HG03439 (cell line): ENCODE results near the gene CHRNG.
"Not testable (repeated sequence)": the region's sequence is repeated elsewhere in the genome, so short reads cannot be mapped to it uniquely, and the experiment has no call there.

Source experiments
- ATAC-seq: cut with Tn5 transposase; IDR thresholded peaks from one replicate; pipeline ENCODE4 v1.9.1; 2021; ENCODE audit warnings: mild to moderate bottlenecking, moderate library complexity; ENCODE audit not compliant: unreplicated experiment

CHRNG gene

DNA sequence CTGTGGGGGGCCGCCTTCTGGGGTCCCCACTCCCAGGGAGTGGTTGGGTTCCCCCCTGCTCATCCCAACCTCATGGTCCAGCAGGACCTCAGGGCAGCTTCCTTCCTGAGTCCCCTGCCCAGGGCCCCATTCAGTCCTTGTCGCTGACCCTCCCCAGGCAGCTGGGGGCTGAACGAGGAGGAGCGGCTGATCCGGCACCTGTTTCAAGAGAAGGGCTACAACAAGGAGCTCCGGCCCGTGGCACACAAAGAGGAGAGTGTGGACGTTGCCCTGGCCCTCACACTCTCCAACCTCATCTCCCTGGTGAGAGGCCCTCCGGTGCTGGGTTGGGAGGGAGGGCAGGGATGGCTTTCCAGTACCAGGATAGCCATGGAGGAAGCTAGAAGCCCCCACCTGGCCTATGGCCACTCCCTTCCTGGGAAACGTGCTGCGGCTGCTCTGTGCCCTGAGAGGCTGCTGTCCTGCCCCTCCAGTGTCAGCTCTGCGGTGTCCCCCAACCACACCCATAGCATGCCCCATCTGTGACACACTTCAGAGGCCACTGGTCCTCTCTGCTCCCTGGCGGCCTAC is 13.0 kb upstream of the CHRNG start:
- ATAC-seq: no peak

DNA sequence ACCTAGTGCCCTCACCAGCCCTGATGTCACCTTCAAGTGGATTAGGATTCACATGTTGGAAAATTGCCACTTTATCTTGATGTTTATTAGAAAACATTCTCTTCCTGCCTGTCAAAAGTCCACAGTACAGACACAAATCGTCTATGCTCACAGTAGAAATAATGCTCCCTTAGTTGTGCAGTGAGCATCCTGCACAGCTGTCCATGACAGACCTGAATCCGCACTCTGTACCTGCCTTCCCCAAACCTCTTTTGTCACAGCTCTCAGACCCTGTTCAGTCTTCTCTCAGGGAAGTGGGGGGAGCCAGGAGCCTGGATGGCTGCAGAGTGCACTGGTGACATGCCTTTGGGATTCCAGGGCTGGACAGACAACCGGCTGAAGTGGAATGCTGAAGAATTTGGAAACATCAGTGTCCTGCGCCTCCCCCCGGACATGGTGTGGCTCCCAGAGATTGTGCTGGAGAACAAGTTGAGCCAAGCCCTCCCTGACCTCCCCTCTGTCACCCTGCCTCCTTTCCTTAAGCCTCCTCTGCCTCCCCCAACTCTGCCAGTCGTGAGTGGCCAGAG is 11.5 kb upstream of the CHRNG start:
- ATAC-seq: no peak

DNA sequence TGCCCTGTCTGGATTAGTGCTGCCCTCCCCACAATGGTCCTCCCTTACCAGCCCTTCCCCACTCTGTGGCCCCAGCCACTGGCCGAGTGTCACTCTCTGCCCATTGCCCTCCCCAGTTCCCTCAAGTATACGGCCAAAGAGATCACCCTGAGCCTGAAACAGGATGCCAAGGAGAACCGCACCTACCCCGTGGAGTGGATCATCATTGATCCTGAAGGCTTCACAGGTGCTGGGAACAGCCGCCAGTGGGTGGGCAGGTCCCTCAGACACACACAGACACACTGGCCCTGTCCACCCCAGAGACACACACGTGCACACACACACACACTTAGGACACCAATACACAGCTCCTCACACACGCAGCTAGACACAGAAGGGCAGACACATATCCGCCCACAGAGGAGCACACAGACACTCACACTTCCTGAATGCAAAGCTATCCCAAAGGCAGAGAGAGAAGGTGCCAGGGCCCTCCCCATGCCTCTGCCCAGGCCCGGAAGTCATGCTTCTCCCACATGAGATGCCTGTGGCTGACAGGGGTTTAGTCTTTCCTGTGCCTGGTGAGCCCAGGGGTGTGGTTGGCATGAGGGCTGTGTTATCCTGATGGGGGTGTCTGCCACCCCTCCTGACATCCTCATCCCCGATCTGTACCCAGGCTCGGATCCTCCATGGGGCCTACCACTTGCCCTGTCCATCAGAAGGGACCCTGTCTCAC is 10.6 kb upstream of the CHRNG start:
- no peak for ATAC-seq

DNA sequence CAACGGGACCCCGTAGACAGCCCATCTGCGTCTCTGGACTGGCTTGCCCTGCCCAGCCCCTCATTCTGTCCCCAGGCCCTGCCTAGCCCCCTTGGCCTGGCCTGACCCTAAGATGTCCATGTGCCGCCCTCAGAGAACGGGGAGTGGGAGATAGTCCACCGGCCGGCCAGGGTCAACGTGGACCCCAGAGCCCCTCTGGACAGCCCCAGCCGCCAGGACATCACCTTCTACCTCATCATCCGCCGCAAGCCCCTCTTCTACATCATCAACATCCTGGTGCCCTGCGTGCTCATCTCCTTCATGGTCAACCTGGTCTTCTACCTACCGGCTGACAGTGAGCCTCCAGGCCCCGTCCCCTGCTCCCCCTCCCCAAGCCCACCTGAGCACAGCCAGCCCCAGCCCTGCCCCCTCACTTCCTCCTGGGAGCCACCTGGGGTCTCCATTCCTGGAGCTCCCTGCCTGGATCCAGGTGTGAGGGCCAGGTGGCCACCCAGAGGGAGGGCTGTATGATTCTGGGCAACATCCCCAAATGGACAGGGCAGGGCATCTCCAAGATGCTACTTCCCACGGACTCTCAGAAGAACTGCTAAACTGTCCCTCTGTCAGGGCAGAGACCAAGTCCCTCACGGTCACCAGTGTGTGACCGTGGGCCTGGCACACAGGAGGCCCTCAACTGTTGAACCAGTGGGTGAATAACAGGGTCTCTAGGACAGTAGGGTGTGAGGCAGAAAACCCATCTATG is 9.5 kb upstream of the CHRNG start:
- ATAC-seq: no peak

DNA sequence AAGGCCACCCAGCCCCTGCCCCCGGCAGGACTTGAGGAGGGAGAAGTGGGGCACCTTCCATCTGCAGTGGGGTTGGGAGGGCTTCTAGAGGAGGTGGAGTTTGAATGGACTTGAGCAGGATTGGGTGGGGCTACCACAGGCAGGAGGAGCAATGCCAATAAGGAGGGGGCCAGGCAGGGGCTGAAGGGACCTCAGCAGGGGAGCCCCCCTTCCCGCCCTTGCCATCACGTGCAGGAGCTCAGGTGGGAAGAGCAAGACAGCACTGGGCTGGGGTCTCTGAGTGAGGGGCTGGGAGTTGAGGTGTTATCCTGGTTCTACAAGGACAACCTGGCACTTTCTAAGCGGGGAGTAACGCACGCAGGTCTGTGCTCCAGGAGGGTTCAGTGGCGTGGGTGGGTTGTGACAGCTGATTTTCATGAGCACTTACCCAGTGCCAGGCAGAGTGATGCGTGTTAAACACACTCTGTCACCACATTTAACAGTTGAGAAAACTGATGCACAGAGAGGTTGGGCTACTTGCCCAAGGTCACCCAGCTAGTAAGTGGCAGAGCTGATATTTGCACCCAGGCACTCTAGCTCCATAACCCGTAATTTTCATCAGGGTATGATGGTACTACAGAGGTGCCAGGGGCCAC is 8.7 kb upstream of the CHRNG start:
- no peak for ATAC-seq

DNA sequence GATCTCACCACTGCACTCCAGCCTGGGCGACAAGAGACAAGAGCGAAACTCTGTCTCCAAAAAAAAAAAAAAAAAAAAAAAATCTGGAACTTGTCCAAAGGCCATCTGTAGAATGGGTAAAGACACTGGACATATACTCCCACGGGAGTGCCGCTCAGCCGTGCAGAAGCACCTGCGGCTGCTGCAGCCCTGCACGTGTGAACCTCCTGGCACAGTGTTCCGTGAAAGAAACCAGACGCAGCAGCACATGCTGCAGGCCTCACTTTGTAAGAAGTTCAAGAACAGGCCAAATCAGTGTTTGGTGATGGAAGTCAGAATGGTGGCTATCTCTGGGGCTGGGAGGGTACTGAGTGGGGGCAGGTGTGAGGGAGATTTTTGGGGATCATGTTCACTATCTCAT is 7.1 kb upstream of the CHRNG start:
- no peak for ATAC-seq

DNA sequence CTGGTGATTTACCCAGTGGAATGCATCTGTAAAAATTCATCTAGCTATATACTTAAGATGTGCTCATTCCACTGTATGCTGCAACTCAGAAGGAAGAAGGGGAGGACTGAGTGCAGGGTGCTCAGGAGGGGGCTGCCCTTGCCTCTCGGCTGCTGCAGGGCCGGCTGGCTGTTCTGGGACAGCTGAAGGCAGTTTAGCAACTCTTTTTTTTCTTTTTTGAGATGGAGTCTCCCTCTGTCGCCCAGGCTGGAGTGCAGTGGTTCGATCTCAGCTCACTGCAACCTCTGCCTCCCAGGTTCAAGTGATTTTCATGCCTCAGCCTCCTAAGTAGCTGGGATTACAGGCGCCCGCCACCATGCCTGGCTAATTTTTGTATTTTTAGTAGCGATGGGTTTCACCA is 6.7 kb upstream of the CHRNG start:
- not testable (repeated sequence) for ATAC-seq

DNA sequence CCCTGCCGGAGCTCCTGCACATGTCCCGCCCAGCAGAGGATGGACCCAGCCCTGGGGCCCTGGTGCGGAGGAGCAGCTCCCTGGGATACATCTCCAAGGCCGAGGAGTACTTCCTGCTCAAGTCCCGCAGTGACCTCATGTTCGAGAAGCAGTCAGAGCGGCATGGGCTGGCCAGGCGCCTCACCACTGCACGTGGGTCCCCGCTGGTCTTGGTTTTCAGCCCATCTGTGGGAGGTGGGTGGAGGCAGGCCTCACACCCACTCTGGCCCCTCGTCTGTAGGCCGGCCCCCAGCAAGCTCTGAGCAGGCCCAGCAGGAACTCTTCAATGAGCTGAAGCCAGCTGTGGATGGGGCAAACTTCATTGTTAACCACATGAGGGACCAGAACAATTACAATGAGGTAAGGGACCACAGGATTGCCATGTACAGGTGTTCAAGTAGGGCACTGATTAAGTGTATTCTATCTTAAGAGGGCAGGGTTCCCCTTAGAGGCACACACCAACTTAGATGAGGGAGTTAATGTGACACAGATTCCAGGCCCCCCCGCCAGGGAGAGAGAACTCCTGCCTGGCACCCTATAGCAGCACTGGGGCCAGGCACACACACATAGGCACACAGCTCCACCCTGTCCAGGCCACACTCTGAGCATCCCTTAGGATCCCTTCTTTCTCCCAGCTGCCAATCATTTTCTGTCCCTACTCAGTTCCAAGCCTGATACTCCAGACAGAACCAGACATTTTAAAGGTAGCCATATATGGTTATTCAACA is 5.4 kb upstream of the CHRNG start:
- ATAC-seq: no peak

DNA sequence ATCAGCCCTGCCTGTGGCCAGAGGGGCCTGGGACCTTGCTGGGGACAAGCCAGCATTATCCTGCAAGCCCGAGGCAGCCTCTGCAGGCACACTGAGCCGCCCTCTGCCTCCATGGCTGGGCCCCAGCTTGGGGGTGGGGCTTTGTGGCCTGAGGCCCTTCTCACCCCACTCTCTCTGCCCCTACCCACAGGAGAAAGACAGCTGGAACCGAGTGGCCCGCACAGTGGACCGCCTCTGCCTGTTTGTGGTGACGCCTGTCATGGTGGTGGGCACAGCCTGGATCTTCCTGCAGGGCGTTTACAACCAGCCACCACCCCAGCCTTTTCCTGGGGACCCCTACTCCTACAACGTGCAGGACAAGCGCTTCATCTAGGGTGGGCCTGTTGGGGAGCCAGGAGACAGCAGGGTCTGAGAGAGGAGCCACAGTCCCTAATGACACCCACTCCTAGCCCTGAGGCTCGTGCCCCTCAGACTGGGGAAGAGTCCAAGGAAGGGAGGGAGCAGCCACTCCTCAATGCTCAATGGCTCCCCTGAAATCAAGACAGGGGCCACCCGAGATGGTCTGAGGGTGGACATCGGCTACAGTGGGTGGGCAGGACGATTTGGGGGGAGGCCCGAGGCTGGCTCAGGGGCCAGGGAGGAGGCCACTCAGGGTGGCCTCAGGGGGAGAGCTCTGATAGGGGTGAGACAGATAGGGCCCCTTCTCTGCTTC is 4.4 kb upstream of the CHRNG start:
- no peak for ATAC-seq

DNA sequence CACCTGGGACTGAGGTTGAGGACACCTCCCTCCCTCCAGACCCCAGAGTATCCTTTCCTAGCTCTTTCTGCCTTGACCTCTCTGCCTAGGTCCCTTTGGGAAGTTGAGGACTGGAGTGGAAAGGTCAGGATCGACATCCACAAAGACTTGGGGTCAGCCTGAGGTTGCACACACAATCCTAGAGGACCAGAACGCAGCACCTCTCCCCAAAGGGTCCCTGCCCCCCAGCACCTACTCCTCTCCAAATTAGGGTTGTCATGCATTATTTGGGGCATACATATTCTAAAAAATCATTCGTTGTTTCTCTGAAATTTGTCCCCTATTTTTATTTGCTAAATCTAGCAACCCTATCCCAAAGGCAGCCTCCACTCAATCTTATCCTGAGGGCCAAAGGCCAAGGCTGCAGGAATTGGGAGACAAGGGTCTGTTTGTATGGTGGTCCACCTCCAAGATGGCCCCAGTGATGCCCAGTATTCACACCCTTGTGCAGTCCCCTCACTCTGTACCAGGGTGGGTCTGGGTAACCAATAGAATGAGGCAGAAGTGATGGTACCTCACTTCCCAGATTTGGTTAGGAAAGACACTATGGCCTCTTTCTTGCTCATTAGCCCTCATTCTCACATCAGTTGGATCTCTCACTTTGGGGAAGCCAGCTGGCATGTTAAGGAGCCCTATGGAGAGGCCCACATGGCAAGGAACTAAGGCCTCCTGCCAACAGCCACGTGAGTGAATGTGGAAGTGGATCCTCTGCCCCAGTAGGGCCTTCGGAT is 3.5 kb upstream of the CHRNG start:
- ATAC-seq: no peak

DNA sequence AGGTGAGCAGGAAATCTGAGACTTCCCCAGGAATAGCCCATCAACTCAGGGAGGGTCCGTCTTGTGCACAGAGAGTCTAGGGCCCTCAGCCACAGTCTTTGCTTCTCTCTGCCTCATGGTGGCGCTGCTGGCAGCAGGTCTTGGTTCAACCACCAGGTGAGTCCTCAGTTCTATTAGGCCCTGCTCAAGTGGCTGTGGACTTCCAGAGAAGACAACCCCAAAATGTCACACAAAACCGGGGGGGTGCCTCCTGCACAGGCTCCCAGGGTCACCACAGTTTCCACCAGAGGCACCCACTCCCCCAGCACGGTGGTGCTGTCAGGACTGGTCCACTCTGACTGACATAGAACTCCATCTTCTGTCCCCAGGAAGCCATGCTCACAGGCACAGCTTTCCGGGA is 2.4 kb upstream of the CHRNG start:
- ATAC-seq: no peak

DNA sequence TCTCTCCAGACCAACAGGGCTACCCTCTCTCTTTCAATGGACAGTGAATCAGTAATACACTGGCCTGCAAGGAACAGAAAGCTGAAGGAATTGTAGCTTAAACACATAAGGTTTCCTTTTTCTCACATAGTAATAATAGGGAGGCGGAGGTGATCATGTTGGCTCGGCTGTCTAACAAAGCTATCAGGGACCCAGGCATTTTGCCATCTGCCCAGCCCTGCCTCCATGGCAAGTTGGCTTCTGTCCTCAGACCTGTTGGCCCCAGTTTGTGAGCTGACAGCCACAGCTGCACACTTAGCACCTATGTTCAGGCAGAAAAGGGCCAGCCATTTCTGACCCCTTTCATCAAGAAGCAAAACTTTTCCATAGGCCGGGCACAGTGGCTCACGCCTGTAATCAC is 2.0 kb upstream of the CHRNG start:
- no peak for ATAC-seq

DNA sequence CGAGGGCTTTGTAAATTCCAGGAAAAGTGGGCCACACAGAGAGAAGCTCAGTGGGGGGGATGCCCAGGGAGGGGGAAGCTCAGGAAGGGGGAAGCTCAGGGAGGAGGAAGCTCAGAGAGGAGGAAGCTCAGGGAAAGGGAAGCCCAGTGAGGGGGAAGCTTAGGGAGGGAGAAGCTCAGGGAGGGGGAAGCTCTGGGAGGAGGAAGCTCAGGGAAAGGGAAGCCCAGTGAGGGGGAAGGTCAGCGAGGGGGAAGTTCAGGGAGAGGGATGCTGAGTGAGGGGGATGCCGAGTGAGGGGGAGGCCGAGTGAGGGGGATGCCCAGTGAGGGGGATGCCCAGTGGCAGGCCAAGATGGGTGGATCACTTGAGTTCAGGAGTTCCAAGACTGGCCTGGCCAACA is 821 bp upstream of the CHRNG start:
- ATAC-seq: no peak

DNA sequence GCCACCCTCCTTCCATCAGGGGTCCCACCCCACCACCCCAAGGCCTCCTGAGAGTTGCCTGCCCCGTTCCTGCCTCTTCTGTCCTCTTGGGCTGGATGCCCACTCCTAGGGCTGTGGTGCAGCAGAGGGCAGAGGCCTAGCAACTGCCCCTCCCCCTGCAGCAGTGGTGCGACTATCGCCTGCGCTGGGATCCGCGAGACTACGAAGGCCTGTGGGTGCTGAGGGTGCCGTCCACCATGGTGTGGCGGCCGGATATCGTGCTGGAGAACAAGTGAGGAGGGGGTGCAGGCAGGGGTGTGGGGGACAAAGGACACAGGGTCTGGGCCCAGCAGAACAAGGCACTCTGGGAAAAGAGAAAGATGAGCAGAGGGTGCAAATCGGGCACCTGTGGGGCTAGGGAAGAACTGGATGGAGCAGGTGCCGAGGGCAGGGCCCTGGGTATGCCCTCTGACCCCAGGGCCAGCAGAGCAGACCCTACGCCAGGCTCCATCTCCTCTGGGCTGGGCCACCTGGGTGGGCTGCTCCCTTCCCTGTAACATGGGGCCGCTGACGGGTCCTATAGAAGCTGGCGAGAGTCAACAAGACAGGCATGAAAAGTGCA is 1.0 kb downstream of the CHRNG start:
- no peak for ATAC-seq

DNA sequence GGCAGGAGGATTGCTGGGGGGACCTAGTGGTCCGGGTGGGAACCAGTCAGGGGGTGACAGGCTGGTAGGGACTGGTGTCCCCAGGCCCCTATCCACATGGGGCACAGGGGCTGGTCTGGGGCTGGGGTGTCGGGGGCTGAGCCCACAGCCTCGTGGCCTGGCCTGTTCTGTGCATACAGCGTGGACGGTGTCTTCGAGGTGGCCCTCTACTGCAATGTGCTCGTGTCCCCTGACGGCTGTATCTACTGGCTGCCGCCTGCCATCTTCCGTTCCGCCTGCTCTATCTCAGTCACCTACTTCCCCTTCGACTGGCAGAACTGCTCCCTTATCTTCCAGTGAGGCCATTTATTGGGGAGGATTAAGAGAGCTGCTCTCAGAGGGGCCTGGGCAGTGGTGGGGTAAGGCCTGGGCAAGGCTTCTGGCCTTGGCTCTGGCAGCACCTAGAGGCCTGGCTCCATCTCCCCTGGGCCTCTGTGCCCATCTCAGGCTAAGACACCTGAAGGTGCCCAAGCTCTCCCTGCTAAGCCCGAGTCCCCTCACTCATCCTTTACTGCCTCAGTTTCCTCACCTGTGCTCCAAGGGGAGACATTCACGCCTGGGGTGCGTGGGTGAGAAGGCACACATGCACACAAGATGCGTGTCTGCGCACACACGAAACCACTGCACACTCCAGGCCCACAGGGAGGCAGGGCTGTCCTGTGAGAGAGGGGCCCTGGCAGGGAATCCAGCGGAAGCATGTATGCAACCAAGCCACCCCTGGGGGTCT is 1.9 kb downstream of the CHRNG start:
- ATAC-seq: no peak

DNA sequence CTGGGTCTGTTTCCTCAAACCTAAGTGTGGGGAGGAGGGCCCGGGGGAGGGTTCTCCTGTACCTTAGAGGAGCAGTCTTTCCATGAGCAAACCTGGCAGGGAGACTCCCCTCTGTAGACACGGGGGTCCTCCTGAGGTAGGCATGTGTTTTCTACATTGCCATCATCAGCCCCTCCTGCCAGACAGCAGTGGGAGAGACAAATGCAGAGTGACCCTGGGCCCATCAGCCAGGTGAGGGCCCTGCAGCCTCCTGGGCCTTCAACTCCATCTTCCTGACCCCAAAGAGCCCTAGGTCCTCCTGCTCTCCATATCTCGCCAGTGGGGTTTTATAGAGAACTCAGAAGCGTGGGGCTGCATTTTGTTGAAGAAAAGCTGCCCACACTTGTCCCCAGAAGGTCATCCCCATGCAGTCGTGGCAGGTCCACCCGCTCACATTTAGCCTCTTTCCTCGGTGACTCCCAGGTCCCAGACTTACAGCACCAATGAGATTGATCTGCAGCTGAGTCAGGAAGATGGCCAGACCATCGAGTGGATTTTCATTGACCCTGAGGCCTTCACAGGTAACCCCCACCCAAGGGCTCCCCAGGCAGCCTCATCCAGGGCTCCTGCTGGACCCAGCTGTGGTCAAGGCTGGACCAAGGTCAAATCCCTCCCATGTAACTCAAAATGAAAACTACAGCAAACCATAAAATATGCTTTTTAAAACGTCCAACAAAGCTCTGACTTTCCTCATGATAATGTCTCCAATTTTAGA is 2.6 kb downstream of the CHRNG start:
- no peak for ATAC-seq

DNA sequence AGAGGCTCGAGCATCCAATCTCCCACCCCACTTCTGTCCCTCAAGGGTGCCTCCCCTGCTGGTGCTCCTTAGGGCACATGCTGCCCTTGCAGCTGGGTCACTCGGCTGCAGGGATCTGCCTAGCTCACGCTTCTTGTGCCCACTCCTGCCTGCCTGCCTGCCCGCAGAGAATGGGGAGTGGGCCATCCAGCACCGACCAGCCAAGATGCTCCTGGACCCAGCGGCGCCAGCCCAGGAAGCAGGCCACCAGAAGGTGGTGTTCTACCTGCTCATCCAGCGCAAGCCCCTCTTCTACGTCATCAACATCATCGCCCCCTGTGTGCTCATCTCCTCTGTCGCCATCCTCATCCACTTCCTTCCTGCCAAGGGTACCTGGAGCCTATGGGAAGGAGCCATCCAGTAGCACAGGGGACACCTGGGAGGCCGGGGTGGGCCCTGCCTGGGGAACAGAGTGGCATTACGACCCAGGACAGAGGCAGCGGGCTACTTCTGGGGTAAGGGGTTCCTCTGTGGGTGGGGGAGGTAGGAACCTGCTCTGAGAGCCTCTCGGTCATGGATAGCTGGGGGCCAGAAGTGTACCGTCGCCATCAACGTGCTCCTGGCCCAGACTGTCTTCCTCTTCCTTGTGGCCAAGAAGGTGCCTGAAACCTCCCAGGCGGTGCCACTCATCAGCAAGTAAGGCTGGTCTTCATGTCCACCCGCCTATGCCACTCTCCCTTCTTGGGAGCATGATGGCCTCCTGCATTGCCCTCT is 3.4 kb downstream of the CHRNG start:
- no peak for ATAC-seq
